Measurements from ENCODE around the gene TBX4.

DNA sequence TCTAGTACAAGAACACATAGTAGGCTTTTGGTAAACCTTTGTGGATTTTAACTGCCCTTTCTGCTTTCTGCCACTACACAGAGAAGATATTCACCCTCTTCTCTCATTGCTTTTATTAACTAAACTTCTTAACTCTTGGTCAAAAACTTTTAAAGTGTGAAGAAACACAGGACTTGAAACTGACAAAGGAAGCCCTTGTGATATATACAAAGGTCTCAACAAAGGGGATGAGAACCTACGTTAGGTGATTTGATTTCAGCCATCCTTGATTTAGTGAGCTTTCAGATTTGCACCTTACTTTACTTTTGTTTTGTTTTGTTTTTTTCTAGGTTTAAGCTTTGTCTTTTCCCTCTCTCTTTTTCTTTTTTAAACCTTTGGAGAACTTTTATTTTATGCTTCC is 66.9 kb downstream of the TBX4 start:
- TF ChIP-seq, protein P1, sequence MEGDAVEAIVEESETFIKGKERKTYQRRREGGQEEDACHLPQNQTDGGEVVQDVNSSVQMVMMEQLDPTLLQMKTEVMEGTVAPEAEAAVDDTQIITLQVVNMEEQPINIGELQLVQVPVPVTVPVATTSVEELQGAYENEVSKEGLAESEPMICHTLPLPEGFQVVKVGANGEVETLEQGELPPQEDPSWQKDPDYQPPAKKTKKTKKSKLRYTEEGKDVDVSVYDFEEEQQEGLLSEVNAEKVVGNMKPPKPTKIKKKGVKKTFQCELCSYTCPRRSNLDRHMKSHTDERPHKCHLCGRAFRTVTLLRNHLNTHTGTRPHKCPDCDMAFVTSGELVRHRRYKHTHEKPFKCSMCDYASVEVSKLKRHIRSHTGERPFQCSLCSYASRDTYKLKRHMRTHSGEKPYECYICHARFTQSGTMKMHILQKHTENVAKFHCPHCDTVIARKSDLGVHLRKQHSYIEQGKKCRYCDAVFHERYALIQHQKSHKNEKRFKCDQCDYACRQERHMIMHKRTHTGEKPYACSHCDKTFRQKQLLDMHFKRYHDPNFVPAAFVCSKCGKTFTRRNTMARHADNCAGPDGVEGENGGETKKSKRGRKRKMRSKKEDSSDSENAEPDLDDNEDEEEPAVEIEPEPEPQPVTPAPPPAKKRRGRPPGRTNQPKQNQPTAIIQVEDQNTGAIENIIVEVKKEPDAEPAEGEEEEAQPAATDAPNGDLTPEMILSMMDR (IDR thresholded peaks at IDR 0.05): no peak
- TF ChIP-seq POLR2A (IDR thresholded peaks at IDR 0.05): no peak
